HepG2 (cell line): ENCODE measurements around the gene DPEP2NB. TPM values are rescaled to one million over a fixed set of nuclear protein-coding genes. Genes with fewer than 3 reads are reported as not detected.

Source experiments
- polyA plus RNA-seq, 8 experiments: library from polyadenylated mRNA; depleted of rRNA in 3 of 8; stranded (reverse) in 7 of 8; unstranded in 1 of 8; fragments of >200 nt; fragmentation: Illumina TruSeq in 4 of 8; extraction: Trizol in 4 of 8; gene quantifications; 2 replicates each; pipeline versions ENCODE4 v1.2.1 to v1.2.3, GENCODE V29; 2011 to 2016; ENCODE audit warnings: low read depth in 4 of 8, missing spikeins in 1 of 8, mixed read lengths in 1 of 8; ENCODE audit not compliant: insufficient read depth in 1 of 8
- small RNA-seq, 3 experiments: library from RNA; depleted of rRNA; stranded (forward); fragments of <200 nt; gene quantifications; one replicate each; pipeline ENCODE3, GENCODE V24; 2012; ENCODE audit warnings: low read depth in 2 of 3, low replicate concordance in 1 of 3; ENCODE audit not compliant: insufficient read length in 3 of 3, insufficient read depth in 2 of 3
- total RNA-seq, 5 experiments: library from RNA; depleted of rRNA; stranded (reverse); fragments of >200 nt; fragmentation: Illumina TruSeq; extraction: Trizol; gene quantifications; 2 replicates each; pipeline ENCODE4 v1.2.3, GENCODE V29; 2016; ENCODE audit warnings: low read depth in 1 of 5

Gene DPEP2NB
- total and polyA plus RNA-seq, 2 of the 13 experiments (the other 11 are each of a cell fraction or from before 2014, with no cell fraction given): not detected

Small RNAs within 50 kb of the gene (small RNA-seq; reads per million reads assigned to genes)
- 0 to 11.6 (median 0.98) reads per million in 3 experiments for gene RNU6-359P

Other genes starting within 250 kb of the DPEP2NB start
- 8.5 and 9.2 TPM in 2 replicates for gene RANBP10, start 209.4 kb downstream of the DPEP2NB start, total RNA-seq (2016; rRNA removed; fragmentation: Illumina TruSeq; extraction: Trizol)
- gene RANBP10, start 209.4 kb downstream of the DPEP2NB start, polyA plus RNA-seq (2011; rRNA removed): 22.7 and 24.5 TPM in 2 replicates
- gene TSNAXIP1, start 209.0 kb downstream of the DPEP2NB start, total RNA-seq (2016; rRNA removed; fragmentation: Illumina TruSeq; extraction: Trizol): 0.10 and 0.86 TPM in 2 replicates
- 0.37 and 0.61 TPM in 2 replicates for gene TSNAXIP1, start 209.0 kb downstream of the DPEP2NB start, polyA plus RNA-seq (2011; rRNA removed)
- gene THAP11, start 173.6 kb downstream of the DPEP2NB start, total RNA-seq (2016; rRNA removed; fragmentation: Illumina TruSeq; extraction: Trizol): 53.4 and 53.8 TPM in 2 replicates
- gene THAP11, start 173.6 kb downstream of the DPEP2NB start, polyA plus RNA-seq (2011; rRNA removed): 44.2 and 45.5 TPM in 2 replicates
- gene NUTF2, start 169.0 kb downstream of the DPEP2NB start, total RNA-seq (2016; rRNA removed; fragmentation: Illumina TruSeq; extraction: Trizol): 214 and 224 TPM in 2 replicates
- gene NUTF2, start 169.0 kb downstream of the DPEP2NB start, polyA plus RNA-seq (2011; rRNA removed): 168 and 198 TPM in 2 replicates
- gene CENPT, start 168.2 kb downstream of the DPEP2NB start, total RNA-seq (2016; rRNA removed; fragmentation: Illumina TruSeq; extraction: Trizol): 24.8 and 43.3 TPM in 2 replicates
- gene CENPT, start 168.2 kb downstream of the DPEP2NB start, polyA plus RNA-seq (2011; rRNA removed): 40.9 and 51.3 TPM in 2 replicates
- gene EDC4, start 142.9 kb downstream of the DPEP2NB start, total RNA-seq (2016; rRNA removed; fragmentation: Illumina TruSeq; extraction: Trizol): 53.4 and 59.1 TPM in 2 replicates
- gene EDC4, start 142.9 kb downstream of the DPEP2NB start, polyA plus RNA-seq (2011; rRNA removed): 51.4 and 65.8 TPM in 2 replicates
- gene NRN1L, start 131.0 kb downstream of the DPEP2NB start, total RNA-seq (2016; rRNA removed; fragmentation: Illumina TruSeq; extraction: Trizol): 0.53 TPM in 1 of 2 replicates, not detected in the other
- 1.2 and 1.3 TPM in 2 replicates for gene NRN1L, start 131.0 kb downstream of the DPEP2NB start, polyA plus RNA-seq (2011; rRNA removed)
- gene PSKH1, start 122.7 kb downstream of the DPEP2NB start, total RNA-seq (2016; rRNA removed; fragmentation: Illumina TruSeq; extraction: Trizol): 8.4 and 12.9 TPM in 2 replicates
- gene PSKH1, start 122.7 kb downstream of the DPEP2NB start, polyA plus RNA-seq (2011; rRNA removed): 19.1 and 45.7 TPM in 2 replicates
- 1.1 and 2.7 TPM in 2 replicates for gene CTRL, start 84.0 kb downstream of the DPEP2NB start, total RNA-seq (2016; rRNA removed; fragmentation: Illumina TruSeq; extraction: Trizol)
- gene CTRL, start 84.0 kb downstream of the DPEP2NB start, polyA plus RNA-seq (2011; rRNA removed): 1.7 and 1.9 TPM in 2 replicates
- gene PSMB10, start 79.1 kb downstream of the DPEP2NB start, total RNA-seq (2016; rRNA removed; fragmentation: Illumina TruSeq; extraction: Trizol): 65.9 and 71.3 TPM in 2 replicates
- gene PSMB10, start 79.1 kb downstream of the DPEP2NB start, polyA plus RNA-seq (2011; rRNA removed): 12.7 and 17.8 TPM in 2 replicates
- 13.2 and 36.1 TPM in 2 replicates for gene LCAT, start 71.8 kb downstream of the DPEP2NB start, total RNA-seq (2016; rRNA removed; fragmentation: Illumina TruSeq; extraction: Trizol)
- gene LCAT, start 71.8 kb downstream of the DPEP2NB start, polyA plus RNA-seq (2011; rRNA removed): 38.9 and 46.0 TPM in 2 replicates
- 23.1 and 65.1 TPM in 2 replicates for gene SLC12A4, start 47.3 kb downstream of the DPEP2NB start, total RNA-seq (2016; rRNA removed; fragmentation: Illumina TruSeq; extraction: Trizol)
- gene SLC12A4, start 47.3 kb downstream of the DPEP2NB start, polyA plus RNA-seq (2011; rRNA removed): 84.3 and 134 TPM in 2 replicates
- not detected in 2 replicates for gene DPEP3, start 35.4 kb downstream of the DPEP2NB start, total RNA-seq (2016; rRNA removed; fragmentation: Illumina TruSeq; extraction: Trizol)
- gene DPEP3, start 35.4 kb downstream of the DPEP2NB start, polyA plus RNA-seq (2011; rRNA removed): not detected in 2 replicates
- gene DPEP2, start 16.4 kb downstream of the DPEP2NB start, total RNA-seq (2016; rRNA removed; fragmentation: Illumina TruSeq; extraction: Trizol): not detected in 2 replicates
- 0.18 and 0.26 TPM in 2 replicates for gene DPEP2, start 16.4 kb downstream of the DPEP2NB start, polyA plus RNA-seq (2011; rRNA removed)
- 16.4 and 18.4 TPM in 2 replicates for gene DDX28, start 7.3 kb upstream of the DPEP2NB start, total RNA-seq (2016; rRNA removed; fragmentation: Illumina TruSeq; extraction: Trizol)
- 13.6 and 14.1 TPM in 2 replicates for gene DDX28, start 7.3 kb upstream of the DPEP2NB start, polyA plus RNA-seq (2011; rRNA removed)
- 25.1 and 25.9 TPM in 2 replicates for gene DUS2, start 7.4 kb upstream of the DPEP2NB start, total RNA-seq (2016; rRNA removed; fragmentation: Illumina TruSeq; extraction: Trizol)
- gene DUS2, start 7.4 kb upstream of the DPEP2NB start, polyA plus RNA-seq (2011; rRNA removed): 17.8 and 22.6 TPM in 2 replicates
- 52.6 and 63.2 TPM in 2 replicates for gene NFATC3, start 69.5 kb upstream of the DPEP2NB start, total RNA-seq (2016; rRNA removed; fragmentation: Illumina TruSeq; extraction: Trizol)
- 52.7 and 62.7 TPM in 2 replicates for gene NFATC3, start 69.5 kb upstream of the DPEP2NB start, polyA plus RNA-seq (2011; rRNA removed)
- gene ESRP2, start 220.2 kb upstream of the DPEP2NB start, total RNA-seq (2016; rRNA removed; fragmentation: Illumina TruSeq; extraction: Trizol): 17.1 and 21.1 TPM in 2 replicates
- gene ESRP2, start 220.2 kb upstream of the DPEP2NB start, polyA plus RNA-seq (2011; rRNA removed): 32.4 and 36.3 TPM in 2 replicates
- gene PLA2G15, start 229.5 kb upstream of the DPEP2NB start, total RNA-seq (2016; rRNA removed; fragmentation: Illumina TruSeq; extraction: Trizol): 9.9 and 14.4 TPM in 2 replicates
- 23.7 and 30.2 TPM in 2 replicates for gene PLA2G15, start 229.5 kb upstream of the DPEP2NB start, polyA plus RNA-seq (2011; rRNA removed)
- 25.4 and 35.8 TPM in 2 replicates for gene SLC7A6, start 248.6 kb upstream of the DPEP2NB start, total RNA-seq (2016; rRNA removed; fragmentation: Illumina TruSeq; extraction: Trizol)
- 67.4 and 70.8 TPM in 2 replicates for gene SLC7A6, start 248.6 kb upstream of the DPEP2NB start, polyA plus RNA-seq (2011; rRNA removed)